ENCODE data around the gene CEP350. TPM values are rescaled to one million over a fixed set of nuclear protein-coding genes. Genes with fewer than 3 reads are reported as not detected.

The CEP350 gene
- total RNA-seq, 2 donors from 2014 or later: 32.2 to 42.2 TPM

DNA sequence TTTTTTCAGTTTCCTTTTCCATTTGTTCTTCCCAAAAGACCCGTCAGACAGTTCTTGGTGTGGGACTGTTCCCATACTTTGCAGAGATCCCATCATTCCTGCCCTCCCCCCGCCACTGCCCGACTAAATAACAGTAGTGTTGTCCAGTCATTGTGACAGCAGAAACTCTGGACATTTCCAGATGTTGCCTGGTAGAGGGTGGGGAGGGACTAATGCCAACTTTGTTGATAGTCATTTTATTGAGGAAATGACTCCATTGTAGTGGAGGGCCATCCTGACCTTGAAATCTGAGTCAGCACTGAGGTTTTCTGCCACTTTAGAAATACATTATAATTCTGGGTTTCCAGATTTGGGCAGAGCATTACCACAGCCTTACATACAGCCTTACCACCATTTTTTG lies 85.4 kb downstream of the CEP350 start:
- Mint-ChIP-seq H3K36me3 (ENCODE audit: low read depth) (peaks cover 54% of the 10 kb centered on the region), H3K27me3 (ENCODE audit: insufficient read depth) (no peaks in the 10 kb centered on the region), H3K4me3 (no peak overlapping the region), H3K27ac (no peak overlapping the region), H3K9me3 (no peaks in the 10 kb centered on the region), H3K4me1 (no peaks in the 10 kb centered on the region)
- H3K9me3 ChIP-seq (ENCODE audit: control insufficient read depth, low read length): no peaks in the 10 kb centered on the region
- no peak overlapping the region for H3K4me3 ChIP-seq (ENCODE audit: low read length)
- no peak overlapping the region for H3K27ac ChIP-seq (ENCODE audit: low read depth, low read length)
- H3K36me3 ChIP-seq (ENCODE audit: control insufficient read depth, insufficient read depth, low read length): peaks cover 69% of the 10 kb centered on the region
- TF ChIP-seq CTCF (conservative IDR thresholded peaks at IDR 0.05): no peak
- H3K4me1 ChIP-seq (ENCODE audit: control insufficient read depth, insufficient read depth, low read length): no peaks in the 10 kb centered on the region
- no peaks in the 10 kb centered on the region for H3K27me3 ChIP-seq (ENCODE audit: control insufficient read depth, insufficient read depth, low read length, poor library complexity, severe bottlenecking)
- no peak overlapping the region for H3K9ac ChIP-seq (ENCODE audit: extremely low read depth, low read length, poor library complexity, severe bottlenecking)
- WGBS, 2 experiments (ENCODE audit: insufficient coverage in 1 of 2, insufficient read length in 1 of 2): 100% methylated on average over 3 of the region's 3 CpGs; no CpG with 5 or more reads in 1 of the 2 experiments
- no peak for DNase-seq

GRCh38 chr1:180041582-180041981 lies 87.0 kb downstream of the CEP350 start:
- no peak for DNase-seq
- Histone ChIP-seq H3K9ac (ENCODE audit: extremely low read depth, low read length, poor library complexity, severe bottlenecking) (no peak overlapping the region), H3K27ac (ENCODE audit: low read depth, low read length) (no peak overlapping the region), H3K4me3 (ENCODE audit: low read length) (no peak overlapping the region), H3K27me3 (ENCODE audit: control insufficient read depth, insufficient read depth, low read length, poor library complexity, severe bottlenecking) (no peaks in the 10 kb centered on the region), H3K36me3 (ENCODE audit: control insufficient read depth, insufficient read depth, low read length) (peaks cover 70% of the 10 kb centered on the region), H3K9me3 (ENCODE audit: control insufficient read depth, low read length) (no peaks in the 10 kb centered on the region), H3K4me1 (ENCODE audit: control insufficient read depth, insufficient read depth, low read length) (no peaks in the 10 kb centered on the region)
- no peaks in the 10 kb centered on the region for H3K4me1 Mint-ChIP-seq
- no peaks in the 10 kb centered on the region for H3K9me3 Mint-ChIP-seq
- 91 to 100% methylated on average over 5 of the region's 5 CpGs for WGBS, 2 experiments (ENCODE audit: insufficient coverage in 1 of 2, insufficient read length in 1 of 2)
- TF ChIP-seq CTCF (conservative IDR thresholded peaks at IDR 0.05): no peak
- H3K4me3 Mint-ChIP-seq: no peak overlapping the region
- H3K27ac Mint-ChIP-seq: no peak overlapping the region
- H3K36me3 Mint-ChIP-seq (ENCODE audit: low read depth): peaks cover 51% of the 10 kb centered on the region
- no peaks in the 10 kb centered on the region for H3K27me3 Mint-ChIP-seq (ENCODE audit: insufficient read depth)

DNA sequence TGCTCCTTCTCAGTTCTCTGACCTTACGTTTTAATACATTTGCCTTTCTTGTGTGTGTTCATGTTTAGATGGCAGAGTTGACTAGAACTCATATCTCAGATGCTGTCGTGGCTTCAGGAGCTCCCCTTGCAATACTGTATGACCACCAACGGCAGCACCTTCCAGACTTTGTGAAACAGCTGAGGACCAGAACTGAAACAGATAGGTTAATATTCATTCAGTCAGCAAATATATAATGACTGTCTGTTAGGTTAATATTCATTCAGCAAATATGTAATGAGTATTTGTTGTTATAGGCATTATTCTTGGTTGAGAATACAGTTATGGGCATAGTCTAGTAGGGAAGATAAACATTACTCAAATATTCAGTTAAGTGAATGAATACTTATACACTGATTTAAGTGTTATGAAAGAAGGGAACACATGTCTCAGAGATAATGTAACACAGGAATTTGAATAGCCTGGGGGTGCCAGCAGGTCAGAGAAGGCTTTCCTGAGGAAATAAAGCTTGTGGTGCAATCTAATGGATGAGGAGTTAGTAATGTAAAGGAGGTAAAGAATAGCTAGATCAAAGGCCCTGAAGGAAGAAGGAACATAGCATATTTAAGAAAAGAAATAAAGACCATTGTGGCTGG lies 88.5 kb downstream of the CEP350 start:
- 94 to 97% methylated on average over 2 to 3 of the region's 3 CpGs for WGBS, 2 experiments (ENCODE audit: insufficient coverage in 1 of 2, insufficient read length in 1 of 2)
- TF ChIP-seq CTCF (conservative IDR thresholded peaks at IDR 0.05): no peak
- Histone ChIP-seq H3K27me3 (ENCODE audit: control insufficient read depth, insufficient read depth, low read length, poor library complexity, severe bottlenecking) (no peaks in the 10 kb centered on the region), H3K4me1 (ENCODE audit: control insufficient read depth, insufficient read depth, low read length) (no peaks in the 10 kb centered on the region), H3K27ac (ENCODE audit: low read depth, low read length) (no peak overlapping the region), H3K36me3 (ENCODE audit: control insufficient read depth, insufficient read depth, low read length) (peaks cover 68% of the 10 kb centered on the region), H3K4me3 (ENCODE audit: low read length) (no peak overlapping the region), H3K9ac (ENCODE audit: extremely low read depth, low read length, poor library complexity, severe bottlenecking) (no peak overlapping the region), H3K9me3 (ENCODE audit: control insufficient read depth, low read length) (no peaks in the 10 kb centered on the region)
- Mint-ChIP-seq H3K36me3 (ENCODE audit: low read depth) (peaks cover 43% of the 10 kb centered on the region), H3K4me1 (no peaks in the 10 kb centered on the region), H3K27me3 (ENCODE audit: insufficient read depth) (no peaks in the 10 kb centered on the region), H3K27ac (no peak overlapping the region), H3K9me3 (no peaks in the 10 kb centered on the region), H3K4me3 (no peak overlapping the region)
- DNase-seq: no peak
